A673 (cell line): ENCODE measurements around the gene DBX1. TPM values are rescaled to one million over a fixed set of nuclear protein-coding genes. Genes with fewer than 3 reads are reported as not detected.

ENCODE experiments used
- BruUV-seq: library from RNA; stranded (reverse); fragments of 400-500 nt; replicated peaks from 2 replicates; lab custom pipeline; 2021; lab: Mats Ljungman, UMichigan
- CTCF ChIA-PET: fragments of 300-600 bp; sonication (Branson Sonifier 250); formaldehyde crosslinking; loops from one replicate; lab custom pipeline; 2022; ENCODE audit warnings: antibody characterized with exemption; lab: Charles Lee
- POLR2A ChIA-PET: fragments of 300-600 bp; sonication (Branson Sonifier 250); formaldehyde crosslinking; loops from one replicate; lab custom pipeline; 2022; ENCODE audit warnings: antibody characterized with exemption; ENCODE audit not compliant: low non-redundant PET; lab: Charles Lee
- DNase-seq: peaks from one replicate; pipeline ENCODE4 v3.0.0-alpha.2; 2015; ENCODE audit warnings: low spot score
- H3K27ac ChIP-seq: fragments of 200-600 bp; sonication (generic); 2 replicates; pipeline ENCODE4 v1.5.1; 2016; ENCODE audit warnings: mixed run types, low read depth, mild to moderate bottlenecking, mixed read lengths, antibody characterized with exemption, low read length; ENCODE audit not compliant: poor library complexity, severe bottlenecking
- H3K27me3 ChIP-seq: fragments of 200-600 bp; sonication (generic); replicated peaks from 2 replicates; pipeline ENCODE4 v1.6.1; 2017; ENCODE audit warnings: mixed run types, low read depth, mild to moderate bottlenecking, mixed read lengths, antibody characterized with exemption, low read length; ENCODE audit not compliant: insufficient read depth, poor library complexity
- H3K36me3 ChIP-seq: fragments of 200-600 bp; sonication (generic); 2 replicates; pipeline ENCODE4 v1.6.1; 2016; ENCODE audit warnings: mixed run types, mild to moderate bottlenecking, mixed read lengths, antibody characterized with exemption, low read length; ENCODE audit not compliant: insufficient read depth, poor library complexity, severe bottlenecking
- H3K4me1 ChIP-seq: fragments of 200-600 bp; sonication (generic); 2 replicates; pipeline ENCODE4 v1.6.1; 2017; ENCODE audit warnings: mixed run types, mild to moderate bottlenecking, mixed read lengths, antibody characterized with exemption, low read length; ENCODE audit not compliant: insufficient read depth, poor library complexity, severe bottlenecking
- H3K4me3 ChIP-seq: fragments of 200-600 bp; sonication (generic); 2 replicates; pipeline ENCODE4 v1.5.1; 2016; ENCODE audit warnings: low read depth, mixed run types, mild to moderate bottlenecking, mixed read lengths, low read length; ENCODE audit not compliant: poor library complexity, severe bottlenecking
- H3K9me3 ChIP-seq: fragments of 200-600 bp; sonication (generic); 2 replicates; pipeline ENCODE4 v1.6.1; 2016; ENCODE audit warnings: mixed run types, low read depth, mild to moderate bottlenecking, mixed read lengths, antibody characterized with exemption, low read length; ENCODE audit not compliant: poor library complexity, severe bottlenecking
- CTCF ChIP-seq: fragments of 300-800, 200-600 bp; sonication (generic); conservative IDR thresholded peaks from 2 replicates; pipeline ENCODE4 v1.5.1; 2017; ENCODE audit warnings: low read depth, mild to moderate bottlenecking, antibody characterized with exemption, low read length, moderate library complexity, mixed read lengths
- EZH2 ChIP-seq: fragments of 200-600 bp; sonication (generic); IDR thresholded peaks from 2 replicates; pipeline ENCODE4 v1.6.1; 2017; ENCODE audit warnings: borderline replicate concordance, low read depth, mild to moderate bottlenecking, mixed read lengths, antibody characterized with exemption, low read length; ENCODE audit not compliant: poor library complexity, severe bottlenecking
- intact Hi-C: fragments of 100-400 bp; cut with micrococcal nuclease; formaldehyde crosslinking; loops from one replicate; pipeline ENCODE4 v1.10.0; 2022; ENCODE audit not compliant: unreplicated experiment
- total RNA-seq: library from RNA; stranded (reverse); gene quantifications from 2 replicates; pipeline ENCODE4 v1.2.3, GENCODE V29; 2021

DBX1 gene
- total RNA-seq, 1 experiment from 2014 or later: not detected

GRCh38 chr11:20155683-20156279 lies 4.5 kb downstream of the DBX1 start:
- no peaks in the 10 kb centered on the region for H3K9me3 ChIP-seq
- ChIA-PET CTCF (no interaction called here), POLR2A (no interaction called here)
- no peak overlapping the region for H3K27ac ChIP-seq
- no peaks in the 10 kb centered on the region for H3K36me3 ChIP-seq
- H3K4me1 ChIP-seq: no peaks in the 10 kb centered on the region
- no peak overlapping the region for H3K4me3 ChIP-seq
- peaks cover 64% of the 10 kb centered on the region for H3K27me3 ChIP-seq
- BruUV-seq: no TSS peak
- intact Hi-C loops: no loop called here
- no peak for DNase-seq
- no peak for TF ChIP-seq CTCF
- no peak for TF ChIP-seq EZH2

- Histone ChIP-seq H3K4me3 (no peak overlapping the region), H3K36me3 (no peaks in the 10 kb centered on the region), H3K9me3 (no peaks in the 10 kb centered on the region), H3K27me3 (peaks cover 58% of the 10 kb centered on the region), H3K27ac (no peak overlapping the region), H3K4me1 (no peaks in the 10 kb centered on the region)
- intact Hi-C loops: no loop called here
- no peak for TF ChIP-seq CTCF
- no peak for TF ChIP-seq EZH2
- ChIA-PET POLR2A (no interaction called here), CTCF (no interaction called here)
- no peak for DNase-seq
- no TSS peak for BruUV-seq
Measured at GRCh38 chr11:20154381-20154780, 5.9 kb downstream of the DBX1 start.

- no TSS peak for BruUV-seq
- H3K4me3 ChIP-seq: no peak overlapping the region
- ChIA-PET CTCF (no interaction called here), POLR2A (no interaction called here)
- no peaks in the 10 kb centered on the region for H3K36me3 ChIP-seq
- DNase-seq: no peak
- no peak overlapping the region for H3K27ac ChIP-seq
- no peaks in the 10 kb centered on the region for H3K9me3 ChIP-seq
- TF ChIP-seq EZH2 (no peak), CTCF (no peak)
- H3K4me1 ChIP-seq: no peaks in the 10 kb centered on the region
- intact Hi-C loops: no loop called here
- no peaks in the 10 kb centered on the region for H3K27me3 ChIP-seq
Measured at GRCh38 chr11:20138707-20139106, 21.6 kb downstream of the DBX1 start.
